Type B pancreatic cell (in vitro differentiated cells): ENCODE results near the gene AFF3. TPM values are rescaled to one million over a fixed set of nuclear protein-coding genes. Genes with fewer than 3 reads are reported as not detected.

Source experiments
- DNase-seq: peaks from one replicate; pipeline ENCODE4 v3.0.0; 2021; ENCODE audit warnings: mixed read lengths; ENCODE audit not compliant: unreplicated experiment; ENCODE audit errors: extremely low spot score
- H3K27ac Mint-ChIP-seq: 2 replicates; pipeline ENCODE4 v1.8.0; 2021; ENCODE audit warnings: mild to moderate bottlenecking, mixed read lengths
- H3K27me3 Mint-ChIP-seq: 2 replicates; pipeline ENCODE4 v1.8.0; 2021; ENCODE audit warnings: mixed read lengths
- H3K36me3 Mint-ChIP-seq: 2 replicates; pipeline ENCODE4 v1.8.0; 2021; ENCODE audit warnings: mixed read lengths
- H3K4me1 Mint-ChIP-seq: one replicate; pipeline ENCODE4 v1.8.0; 2021; ENCODE audit warnings: mixed read lengths; ENCODE audit not compliant: unreplicated experiment
- H3K4me3 Mint-ChIP-seq: 2 replicates; pipeline ENCODE4 v1.8.0; 2021; ENCODE audit warnings: mild to moderate bottlenecking, mixed read lengths
- H3K9me3 Mint-ChIP-seq: 2 replicates; pipeline ENCODE4 v1.8.0; 2021; ENCODE audit warnings: mixed read lengths
- CTCF ChIP-seq: fragments of 200-600 bp; sonication (generic); conservative IDR thresholded peaks from 2 replicates; pipeline ENCODE4 v1.5.0; 2021; ENCODE audit warnings: antibody characterized with exemption, mild to moderate bottlenecking
- total RNA-seq: library from RNA; stranded (reverse); gene quantifications from 2 replicates; pipeline ENCODE4 v1.2.1, GENCODE V29; 2021; ENCODE audit warnings: low replicate concordance

AFF3 gene
- total RNA-seq, 1 donor from 2014 or later, result 29.2 TPM

GRCh38 chr2:99880148-99880963, 262.0 kb downstream of the AFF3 start:
- no peak overlapping the region for H3K27ac Mint-ChIP-seq
- H3K4me1 Mint-ChIP-seq, result peaks cover 49% of the 10 kb centered on the region
- H3K9me3 Mint-ChIP-seq, result no peaks in the 10 kb centered on the region
- TF ChIP-seq CTCF, result no peak
- no peak overlapping the region for H3K4me3 Mint-ChIP-seq
- no peak for DNase-seq
- H3K27me3 Mint-ChIP-seq, result peaks cover 17% of the 10 kb centered on the region
- no peaks in the 10 kb centered on the region for H3K36me3 Mint-ChIP-seq

GRCh38 chr2:99879481-99879880, 262.9 kb downstream of the AFF3 start:
- Mint-ChIP-seq H3K9me3 (no peaks in the 10 kb centered on the region), H3K4me1 (peaks cover 49% of the 10 kb centered on the region), H3K4me3 (no peak overlapping the region), H3K36me3 (no peaks in the 10 kb centered on the region), H3K27ac (no peak overlapping the region), H3K27me3 (peaks cover 15% of the 10 kb centered on the region)
- DNase-seq, result no peak
- TF ChIP-seq CTCF, result no peak

- peaks cover 15% of the 10 kb centered on the region for H3K27me3 Mint-ChIP-seq
- H3K9me3 Mint-ChIP-seq, result no peaks in the 10 kb centered on the region
- TF ChIP-seq CTCF, result no peak
- DNase-seq, result no peak
- no peaks in the 10 kb centered on the region for H3K36me3 Mint-ChIP-seq
- H3K27ac Mint-ChIP-seq, result no peak overlapping the region
- peaks cover 47% of the 10 kb centered on the region for H3K4me1 Mint-ChIP-seq
- H3K4me3 Mint-ChIP-seq, result no peak overlapping the region
Observed at GRCh38 chr2:99878581-99879350, 263.6 kb downstream of the AFF3 start.

GRCh38 chr2:99877963-99878362, 264.4 kb downstream of the AFF3 start:
- Mint-ChIP-seq H3K9me3 (no peaks in the 10 kb centered on the region), H3K4me1 (peaks cover 39% of the 10 kb centered on the region), H3K36me3 (no peaks in the 10 kb centered on the region)

GRCh38 chr2:99876956-99877355, 265.4 kb downstream of the AFF3 start:
- Mint-ChIP-seq H3K4me3 (no peak overlapping the region), H3K36me3 (no peaks in the 10 kb centered on the region), H3K9me3 (no peaks in the 10 kb centered on the region), H3K27me3 (peaks cover 15% of the 10 kb centered on the region), H3K27ac (no peak overlapping the region), H3K4me1 (peaks cover 29% of the 10 kb centered on the region)
- TF ChIP-seq CTCF, result no peak
- no peak for DNase-seq

More at GRCh38 chr2:99877963-99878362, 264.4 kb downstream of the AFF3 start:
- H3K27ac Mint-ChIP-seq, result no peak overlapping the region
- H3K4me3 Mint-ChIP-seq, result no peak overlapping the region
- peaks cover 15% of the 10 kb centered on the region for H3K27me3 Mint-ChIP-seq
- no peak for TF ChIP-seq CTCF
- DNase-seq, result no peak
